Right atrium auricular region (tissue), 2 donors: ENCODE results near the gene SURF2. TPM values are rescaled to one million over a fixed set of nuclear protein-coding genes. Genes with fewer than 3 reads are reported as not detected.

Source experiments
- DNase-seq: peaks from one replicate; pipeline ENCODE4 v3.0.0-alpha.2; 2019; ENCODE audit warnings: low spot score
- H3K27ac ChIP-seq, 2 donors: fragments of 200-600 bp; sonication (generic); 1 replicate in 1 of 2; 2 replicates in 1 of 2; pipeline ENCODE4 v1.5.1; 2016 to 2019
- H3K27me3 ChIP-seq, 2 donors: fragments of 200-600 bp; sonication (generic); one replicate each; pipeline versions ENCODE4 v1.5.1 to v1.6.0; 2017 to 2019
- H3K36me3 ChIP-seq: fragments of 200-600 bp; sonication (generic); one replicate; pipeline ENCODE4 v1.5.1; 2016
- H3K4me1 ChIP-seq, 2 donors: fragments of 200-600 bp; sonication (generic); one replicate each; pipeline versions ENCODE4 v1.5.1 to v1.6.0; 2017 to 2019
- H3K4me3 ChIP-seq, 2 donors: fragments of 200-600 bp; sonication (generic); 1 replicate in 1 of 2; 2 replicates in 1 of 2; pipeline ENCODE4 v1.5.1; 2017 to 2019; ENCODE audit warnings: mild to moderate bottlenecking in 1 of 2, moderate library complexity in 1 of 2
- H3K9me3 ChIP-seq, 2 donors: fragments of 200-600 bp; sonication (generic); one replicate each; pipeline ENCODE4 v1.5.1; 2019
- CTCF ChIP-seq, 2 donors: fragments of 200-600 bp; sonication (generic); IDR thresholded peaks; one replicate each; pipeline ENCODE4 v1.5.1; 2019; ENCODE audit warnings: antibody characterized with exemption in 2 of 2
- total RNA-seq, 2 donors: library from RNA; depleted of rRNA; stranded (reverse); fragments of >200 nt; gene quantifications; one replicate each; pipeline ENCODE4 v1.1.0, GENCODE V29; 2016

SURF2 gene
- total RNA-seq, 2 donors from 2014 or later, result 18.1 to 45.9 TPM

GRCh38 chr9:133404454-133405002, 48.2 kb downstream of the SURF2 start:
- TF ChIP-seq CTCF (IDR thresholded peaks at IDR 0.05), result no peak
- Histone ChIP-seq H3K36me3 (peaks cover 35% of the 10 kb centered on the region), H3K4me1 (peaks cover 0 to 7% of the 10 kb centered on the region in 2 donors), H3K4me3 (no peak overlapping the region), H3K9me3 (no peaks in the 10 kb centered on the region), H3K27me3 (no peaks in the 10 kb centered on the region), H3K27ac (no peak overlapping the region)
- DNase-seq, result no peak

- Histone ChIP-seq H3K27me3 (no peaks in the 10 kb centered on the region), H3K27ac (no peak overlapping the region), H3K4me3 (no peak overlapping the region), H3K36me3 (peaks cover 47% of the 10 kb centered on the region), H3K4me1 (peaks cover 0 to 7% of the 10 kb centered on the region in 2 donors), H3K9me3 (no peaks in the 10 kb centered on the region)
- DNase-seq, result no peak
- TF ChIP-seq CTCF (IDR thresholded peaks at IDR 0.05), result no peak
These were observed 49.4 kb downstream of the SURF2 start for GRCh38 chr9:133405508-133406438.

GRCh38 chr9:133406480-133407307, 50.3 kb downstream of the SURF2 start:
- H3K9me3 ChIP-seq, result no peaks in the 10 kb centered on the region
- peaks cover 0 to 7% of the 10 kb centered on the region in 2 donors for H3K4me1 ChIP-seq
- DNase-seq, result peak; percentile 73
- TF ChIP-seq CTCF (IDR thresholded peaks at IDR 0.05), result peak; percentile 86 to 92
- H3K27me3 ChIP-seq, result no peaks in the 10 kb centered on the region
- no peak overlapping the region for H3K27ac ChIP-seq
- H3K4me3 ChIP-seq, result no peak overlapping the region
- peaks cover 55% of the 10 kb centered on the region for H3K36me3 ChIP-seq

GRCh38 chr9:133408042-133408441, 51.7 kb downstream of the SURF2 start:
- H3K36me3 ChIP-seq, result peaks cover 66% of the 10 kb centered on the region

More at GRCh38 chr9:133408042-133408441, 51.7 kb downstream of the SURF2 start:
- DNase-seq, result no peak
- no peak for TF ChIP-seq CTCF (IDR thresholded peaks at IDR 0.05)
- Histone ChIP-seq H3K27ac (no peak overlapping the region), H3K27me3 (no peaks in the 10 kb centered on the region), H3K4me1 (peaks cover 0 to 7% of the 10 kb centered on the region in 2 donors), H3K4me3 (no peak overlapping the region), H3K9me3 (no peaks in the 10 kb centered on the region)

Other genes starting within 250 kb of the SURF2 start
- gene RALGDS, start 235.3 kb upstream of the SURF2 start, total RNA-seq, result 10 to 100 TPM; 26.7 to 30.1 TPM
- 10 to 100 TPM; 15.5 to 16.8 TPM for gene GBGT1, start 192.6 kb upstream of the SURF2 start, total RNA-seq
- not detected for gene OBP2B, start 147.3 kb upstream of the SURF2 start, total RNA-seq
- gene ABO, start 81.3 kb upstream of the SURF2 start, total RNA-seq, result 1 to 10 TPM; 1.1 to 2.5 TPM
- 10 to 100 TPM in 1 of 2 donors, 1 to 10 TPM in 1; 8.2 to 13.6 TPM for gene SURF6, start 20.4 kb upstream of the SURF2 start, total RNA-seq
- 10 to 100 TPM; 15.1 to 24.6 TPM for gene MED22, start 8.4 kb upstream of the SURF2 start, total RNA-seq
- 1,000 to 10,000 TPM in 1 of 2 donors, 100 to 1,000 TPM in 1; 739 to 1,208 TPM for gene RPL7A, start 8.3 kb upstream of the SURF2 start, total RNA-seq
- gene SURF1, start 63 bp upstream of the SURF2 start, total RNA-seq, result 10 to 100 TPM; 41.5 to 58.6 TPM
- gene SURF4, start 19.5 kb downstream of the SURF2 start, total RNA-seq, result 100 to 1,000 TPM in 1 of 2 donors, 10 to 100 TPM in 1; 96.0 to 124 TPM
- gene STKLD1, start 19.8 kb downstream of the SURF2 start, total RNA-seq, result under 1 TPM in 1 of 2 donors, not detected in 1; 0.90 TPM
- 10 to 100 TPM; 13.4 to 13.8 TPM for gene REXO4, start 61.5 kb downstream of the SURF2 start, total RNA-seq
- 1 to 10 TPM; 2.0 to 2.4 TPM for gene ADAMTS13, start 65.8 kb downstream of the SURF2 start, total RNA-seq
- 10 to 100 TPM; 11.9 to 12.4 TPM for gene CACFD1, start 103.4 kb downstream of the SURF2 start, total RNA-seq
- 1 to 10 TPM; 4.3 to 5.2 TPM for gene SLC2A6, start 122.5 kb downstream of the SURF2 start, total RNA-seq
- gene MYMK, start 168.4 kb downstream of the SURF2 start, total RNA-seq, result not detected
- gene ADAMTSL2, start 178.2 kb downstream of the SURF2 start, total RNA-seq, result 10 to 100 TPM in 1 of 2 donors, 1 to 10 TPM in 1; 4.9 to 27.7 TPM